NCI-H774 (cell line): ENCODE results near the gene RPL9.
A peak's percentile ranks its signal among the peaks of the same experiment; 100 is the strongest.
"Not testable (repeated sequence)": the region's sequence is repeated elsewhere in the genome, so short reads cannot be mapped to it uniquely, and the experiment has no call there.

Experiments
- DNase-seq: peaks from one replicate; lab custom pipeline; 2025; lab: John Stamatoyannopoulos, UW

Gene RPL9

GRCh38 chr4:39458505-39459300 lies at the start of gene RPL9, which contains the start of gene LIAS:
TSS of gene RPL9 (minus strand) at chr4:39458922. CDS start at chr4:39458439, 483 bp downstream.
TSS of gene LIAS (plus strand) at chr4:39459056. CDS start at chr4:39459118, 62 bp downstream.
- peak; percentile 97 for DNase-seq

- no peak for DNase-seq
Observed at GRCh38 chr4:39505581-39505980, 46.9 kb upstream of the RPL9 start.

- no peak for DNase-seq
Observed at GRCh38 chr4:39504538-39504937, 45.8 kb upstream of the RPL9 start.

GRCh38 chr4:39502664-39503035 lies 43.9 kb upstream of the RPL9 start:
- not testable (repeated sequence) for DNase-seq

- no peak for DNase-seq
Observed at GRCh38 chr4:39502019-39502663, 43.4 kb upstream of the RPL9 start.

GRCh38 chr4:39498727-39499020 lies 40.0 kb upstream of the RPL9 start:
- DNase-seq: no peak

GRCh38 chr4:39497909-39498726 lies 39.4 kb upstream of the RPL9 start:
- DNase-seq: no peak

GRCh38 chr4:39495446-39496213 lies 36.9 kb upstream of the RPL9 start:
- DNase-seq: no peak

GRCh38 chr4:39494354-39494753 lies 35.6 kb upstream of the RPL9 start:
- DNase-seq: no peak

GRCh38 chr4:39490322-39490721 lies 31.6 kb upstream of the RPL9 start:
- no peak for DNase-seq

- DNase-seq: no peak
Observed at GRCh38 chr4:39486221-39486804, 27.6 kb upstream of the RPL9 start.

- no peak for DNase-seq
Observed at GRCh38 chr4:39484582-39485272, 26.0 kb upstream of the RPL9 start.

GRCh38 chr4:39480902-39481695 lies 22.4 kb upstream of the RPL9 start:
- no peak for DNase-seq

- DNase-seq: no peak
Observed at GRCh38 chr4:39480251-39480650, 21.5 kb upstream of the RPL9 start.

- DNase-seq: no peak
Observed at GRCh38 chr4:39476187-39476895, 17.6 kb upstream of the RPL9 start.

GRCh38 chr4:39472396-39472795 lies 13.7 kb upstream of the RPL9 start:
- DNase-seq: no peak

- DNase-seq: no peak
Observed at GRCh38 chr4:39470402-39470801, 11.7 kb upstream of the RPL9 start.

GRCh38 chr4:39469429-39470077 lies 10.8 kb upstream of the RPL9 start:
- DNase-seq: peak; percentile 45

GRCh38 chr4:39467464-39467863 lies 8.7 kb upstream of the RPL9 start:
- DNase-seq: no peak
